ENCODE data around the gene ITFG1. TPM values are rescaled to one million over a fixed set of nuclear protein-coding genes. Genes with fewer than 3 reads are reported as not detected.

ITFG1 gene
- total and polyA plus RNA-seq, 9 of the 15 experiments (the other 6 are each of a cell fraction or from before 2014, with no cell fraction given): 17.1 to 83.5 (median 35.8) TPM

GRCh38 chr16:47465919-47466630, 5.2 kb upstream of the ITFG1 start:
- ChIA-PET POLR2A (interaction anchor here (0.6 to 1.1 kb wide), 4 partner anchors 97 to 577 kb away, joined by 3 read pairs; no protein-coding TSS in a partner anchor), CTCF (ENCODE audit: low intra/inter-chr PET ratio) (interaction anchor here (0.6 kb wide), 1 partner anchor 144 kb away, joined by 3 read pairs; no protein-coding TSS in a partner anchor)
- ATAC-seq: no peak
- H3K9me3 ChIP-seq (replicated peaks; ENCODE audit: control insufficient read depth, insufficient read depth, low read depth, low read length): no peaks in the 10 kb centered on the region
- H3K36me3 ChIP-seq (ENCODE audit: control insufficient read depth, insufficient read depth, low read length): peaks cover 38% of the 10 kb centered on the region; the same call in 2 of the 3 replicates
- in situ Hi-C loops (cut with MboI): no loop called here
- intact Hi-C loops (cut with micrococcal nuclease): loop anchor here (5.0 to 10.0 kb wide), 3 partner anchors 51 to 211 kb away; no protein-coding TSS in a partner anchor
- DNase-seq (ENCODE audit: extremely low read depth in 1 of 4, low spot score in 3 of 4): peak in 1 of 4 experiments; percentile 18
- peak overlapping the region; percentile 87 for H3K4me2 ChIP-seq (ENCODE audit: insufficient read depth, low read length)
- H3K4me1 ChIP-seq (replicated peaks in 1 of 2; ENCODE audit: control insufficient read depth in 2 of 2, insufficient read depth in 2 of 2, low read length in 2 of 2): peaks cover 0 to 34% of the 10 kb centered on the region in 2 experiments; a peak in 4 of 5 replicates
- H3K9ac ChIP-seq (ENCODE audit: insufficient read depth in 1 of 2, low read depth in 2 of 2, low read length in 2 of 2): peak overlapping the region in 1 of 2 experiments; percentile 98; a peak in 2 of 4 replicates
- no peaks in the 10 kb centered on the region for H3K27me3 ChIP-seq (ENCODE audit: control insufficient read depth in 2 of 2, insufficient read depth in 2 of 2, low read length in 2 of 2)
- no peaks in the 10 kb centered on the region for H3K9me1 ChIP-seq (ENCODE audit: control insufficient read depth, insufficient read depth, low read length)
- H3K4me3 ChIP-seq: peak overlapping the region; percentile 56
- FAIRE-seq: no peak
- BruUV-seq (replicated peaks): no TSS peak
- no peak overlapping the region for H2AFZ ChIP-seq (ENCODE audit: low read depth, low read length)
- WGBS (ENCODE audit: insufficient coverage, low coverage, missing lambda C conversion rate): 0% methylated on average over 2 of the region's 2 CpGs
- peak overlapping the region; percentile 99 for H3K27ac ChIP-seq (ENCODE audit: extremely low read depth, low read depth, low read length)
- H3K79me2 ChIP-seq (ENCODE audit: control insufficient read depth, insufficient read depth, low read length): peaks cover 95% of the 10 kb centered on the region
- no peaks in the 10 kb centered on the region for H4K20me1 ChIP-seq (replicated peaks; ENCODE audit: control insufficient read depth, insufficient read depth, low read length)
- TF ChIP-seq ZNF184 (CRISPR knock-in tag; IDR thresholded peaks at IDR 0.05) (no peak), ZFX (CRISPR knock-in tag; IDR thresholded peaks at IDR 0.05) (no peak), ZNF217 (CRISPR knock-in tag; IDR thresholded peaks at IDR 0.05) (no peak), ZNF311 (CRISPR knock-in tag; IDR thresholded peaks at IDR 0.05) (no peak), NONO (IDR thresholded peaks at IDR 0.05; ENCODE audit: low read depth in 2 of 2, low read length in 1 of 2) (no peak), HSF4 (CRISPR knock-in tag; IDR thresholded peaks at IDR 0.05; ENCODE audit: borderline replicate concordance) (no peak), BRD4 (IDR thresholded peaks at IDR 0.05) (no peak), MLX (CRISPR knock-in tag; conservative IDR thresholded peaks at IDR 0.05) (no peak), ZNF586 (CRISPR knock-in tag; conservative IDR thresholded peaks at IDR 0.05) (no peak), SIN3B (IDR thresholded peaks at IDR 0.05; ENCODE audit: low read depth) (no peak), NBN (IDR thresholded peaks at IDR 0.05; ENCODE audit: low read depth) (0 out of 2 replicates have a peak, but pooled peaks have one; percentile 19), HEY1 (CRISPR knock-in tag; IDR thresholded peaks at IDR 0.05; ENCODE audit: borderline replicate concordance) (no peak), ZNF3 (CRISPR knock-in tag; IDR thresholded peaks at IDR 0.05) (no peak), GTF2F1 (IDR thresholded peaks at IDR 0.05; ENCODE audit: low read depth, low read length) (no peak), CBX1 (IDR thresholded peaks at IDR 0.05; ENCODE audit: low read depth) (no peak), CEBPB (tag; IDR thresholded peaks at IDR 0.05) (no peak), NEUROD1 (IDR thresholded peaks at IDR 0.05; ENCODE audit: borderline replicate concordance, low read depth, low read length, partially characterized antibody) (no peak), FIP1L1 (IDR thresholded peaks at IDR 0.05; ENCODE audit: low read depth, low read length, poor library complexity, severe bottlenecking) (no peak), GMEB1 (CRISPR knock-in tag; IDR thresholded peaks at IDR 0.05) (no peak), ADNP (tag; IDR thresholded peaks at IDR 0.05) (no peak), SNIP1 (IDR thresholded peaks at IDR 0.05; ENCODE audit: low read depth) (no peak), ZNF551 (CRISPR knock-in tag; IDR thresholded peaks at IDR 0.05) (no peak)
